Stimulated activated CD4-positive, alpha-beta T cell treated with anti-CD3 and anti-CD28 coated beads, Interleukin-2, amount 100 ng/mL, for 4 hours (primary cell): Measurements from ENCODE around the gene TAF7L.

ENCODE experiments used
- DNase-seq: peaks from one replicate; pipeline ENCODE4 v3.0.0-alpha.2; 2020; ENCODE audit warnings: low read depth

TAF7L gene

GRCh38 chrX:101220662-101221260, 70.4 kb downstream of the TAF7L start:
- DNase-seq = no peak

GRCh38 chrX:101219864-101220346, 71.2 kb downstream of the TAF7L start:
- DNase-seq = peak; percentile 6

- DNase-seq = no peak
Observed at GRCh38 chrX:101219116-101219863, 71.8 kb downstream of the TAF7L start, which contains the start of gene DRP2. Gene DRP2 (plus strand): TSS chrX:101219786. CDS start chrX:101231648, 11,862 bp downstream.
